HCT116 (cell line): ENCODE measurements around the gene ZNF789. TPM values are rescaled to one million over a fixed set of nuclear protein-coding genes. Genes with fewer than 3 reads are reported as not detected.
A peak's percentile ranks its signal among the peaks of the same experiment; 100 is the strongest.

Experiments
- ATAC-seq: fragments of 200-7000 bp; cut with Tn5 transposase; 2 replicates; pipeline ENCODE4 v1.9.1; 2020; ENCODE audit warnings: mild to moderate bottlenecking, moderate library complexity
- BruUV-seq: library from RNA; stranded (reverse); fragments of 400-500 nt; replicated peaks from 2 replicates; lab custom pipeline; 2021; lab: Mats Ljungman, UMichigan
- CTCF ChIA-PET: fragments of 300-600 bp; sonication (Branson Sonifier 250); formaldehyde crosslinking; loops from one replicate; lab custom pipeline; 2021; ENCODE audit warnings: antibody characterized with exemption; lab: Charles Lee
- POLR2A ChIA-PET: fragments of 300-600, 350-600 bp; sonication (Branson Sonifier 250); formaldehyde crosslinking; loops from one replicate; lab custom pipeline; 2021; ENCODE audit warnings: antibody characterized with exemption; lab: Charles Lee
- RAD21 ChIA-PET, 2 experiments: fragments of 300-600 bp; sonication (Branson Sonifier 250); formaldehyde crosslinking; loops; one replicate each; lab custom pipeline; 2023; ENCODE audit warnings: low total read pairs in 2 of 2; ENCODE audit not compliant: uncharacterized antibody in 2 of 2, unreplicated experiment in 2 of 2, low non-redundant PET in 1 of 2; lab: Charles Lee
- DNase-seq: peaks from one replicate; pipeline ENCODE4 v3.0.0-alpha.2; 2010; ENCODE audit warnings: low read depth, low spot score
- H2AFZ ChIP-seq: fragments of 200-600 bp; shearing (Covaris generic), sonication (generic); 2 replicates; pipeline ENCODE4 v1.6.1; 2017; ENCODE audit warnings: low read depth, mixed run types, mixed read lengths, antibody characterized with exemption, low read length; ENCODE audit not compliant: poor library complexity, severe bottlenecking
- H3K27ac ChIP-seq: 2 replicates; pipeline ENCODE4 v1.5.1; 2012; ENCODE audit warnings: low read depth, low read length
- H3K27me3 ChIP-seq: fragments of 200-600 bp; sonication (generic); 2 replicates; pipeline ENCODE4 v1.6.1; 2016; ENCODE audit warnings: mixed run types, low read length, mixed read lengths; ENCODE audit not compliant: insufficient read depth
- H3K36me3 ChIP-seq, 2 experiments: fragments of 200-500 bp in 1 of 2; fragments of 200-600 bp in 1 of 2; sonication (Bioruptor generic) in 1 of 2; sonication (generic) in 1 of 2; 2 replicates each; pipeline versions ENCODE4 v1.5.1 to v1.6.1; 2014 to 2016; ENCODE audit warnings: low read length in 2 of 2, inconsistent platforms in 1 of 2, mixed read lengths in 1 of 2, mixed run types in 1 of 2; ENCODE audit not compliant: insufficient read depth in 2 of 2, control insufficient read depth in 1 of 2
- H3K4me1 ChIP-seq, 2 experiments: fragments of 200-600 bp in 1 of 2; sonication (generic) in 1 of 2; 2 replicates each; pipeline versions ENCODE4 v1.5.1 to v1.6.1; 2012 to 2017; ENCODE audit warnings: low read length in 2 of 2, inconsistent platforms in 1 of 2, mild to moderate bottlenecking in 1 of 2, mixed read lengths in 1 of 2, mixed run types in 1 of 2, moderate library complexity in 1 of 2; ENCODE audit not compliant: insufficient read depth in 2 of 2, control insufficient read depth in 1 of 2
- H3K4me2 ChIP-seq: fragments of 200-600 bp; sonication (generic); 2 replicates; pipeline ENCODE4 v1.6.1; 2017; ENCODE audit warnings: mixed run types, low read length, mixed read lengths
- H3K4me3 ChIP-seq, 2 experiments: fragments of 200-600 bp in 1 of 2; sonication (generic) in 1 of 2; replicated peaks in 1 of 2; 2 replicates each; pipeline ENCODE4 v1.5.1; 2011 to 2016; ENCODE audit warnings: low read length in 2 of 2, control low read depth in 1 of 2, low read depth in 1 of 2, mild to moderate bottlenecking in 1 of 2, mixed read lengths in 1 of 2, mixed run types in 1 of 2
- H3K79me2 ChIP-seq: fragments of 200-600 bp; sonication (generic); 2 replicates; pipeline ENCODE4 v1.6.1; 2017; ENCODE audit warnings: mild to moderate bottlenecking, mixed run types, low read length, moderate library complexity, mixed read lengths; ENCODE audit not compliant: insufficient read depth
- H3K9ac ChIP-seq: fragments of 200-600 bp; sonication (generic); 2 replicates; pipeline ENCODE4 v1.6.1; 2016; ENCODE audit warnings: low read length, mixed read lengths
- H3K9me2 ChIP-seq: fragments of 200-600 bp; sonication (generic), shearing (Covaris generic); 2 replicates; pipeline ENCODE4 v1.6.1; 2017; ENCODE audit warnings: mixed run types, mild to moderate bottlenecking, moderate library complexity; ENCODE audit not compliant: insufficient read depth
- H3K9me3 ChIP-seq, 2 experiments: fragments of 200-500 bp in 1 of 2; fragments of 200-600 bp in 1 of 2; sonication (Bioruptor generic) in 1 of 2; sonication (generic) in 1 of 2; 2 replicates each; pipeline ENCODE4 v1.6.1; 2014 to 2017; ENCODE audit warnings: low read length in 2 of 2, mixed read lengths in 2 of 2, inconsistent platforms in 1 of 2, low read depth in 1 of 2, mild to moderate bottlenecking in 1 of 2, mixed run types in 1 of 2, moderate library complexity in 1 of 2; ENCODE audit not compliant: control insufficient read depth in 1 of 2, insufficient read depth in 1 of 2
- H4K20me1 ChIP-seq: fragments of 200-600 bp; sonication (generic), shearing (Covaris generic); 2 replicates; pipeline ENCODE4 v1.6.1; 2017; ENCODE audit warnings: mixed run types, mild to moderate bottlenecking, moderate library complexity; ENCODE audit not compliant: insufficient read depth
- ATF3 ChIP-seq: IDR thresholded peaks from 2 replicates; pipeline ENCODE4 v1.6.1; 2012
- CBX3 ChIP-seq: IDR thresholded peaks from 2 replicates; pipeline ENCODE4 v1.6.1; 2012; ENCODE audit warnings: low read depth
- CEBPB ChIP-seq: IDR thresholded peaks from 2 replicates; pipeline ENCODE4 v1.6.1; 2012; ENCODE audit warnings: low read depth
- EGR1 ChIP-seq: IDR thresholded peaks from 2 replicates; pipeline ENCODE4 v1.6.1; 2012; ENCODE audit warnings: low read depth
- ELF1 ChIP-seq: IDR thresholded peaks from 2 replicates; pipeline ENCODE4 v1.6.1; 2012; ENCODE audit warnings: low read depth, borderline replicate concordance
- EZH2 ChIP-seq: fragments of 200-600 bp; sonication (generic); IDR thresholded peaks from 2 replicates; pipeline ENCODE4 v1.6.1; 2017; ENCODE audit warnings: antibody characterized with exemption, mixed run types
- EZH2phosphoT487 ChIP-seq: fragments of 200-600 bp; IDR thresholded peaks from 2 replicates; pipeline ENCODE4 v1.6.1; 2018; ENCODE audit warnings: antibody characterized with exemption, borderline replicate concordance
- JUND ChIP-seq: IDR thresholded peaks from 2 replicates; pipeline ENCODE4 v1.6.1; 2012
- MAX ChIP-seq: IDR thresholded peaks from 2 replicates; pipeline ENCODE4 v1.6.1; 2012
- POLR2A ChIP-seq: IDR thresholded peaks from 2 replicates; pipeline ENCODE4 v1.7.0; 2011; ENCODE audit warnings: borderline replicate concordance; ENCODE audit not compliant: insufficient read depth, insufficient read length; ENCODE audit errors: extremely low read depth
- POLR2AphosphoS5 ChIP-seq: IDR thresholded peaks from 2 replicates; pipeline ENCODE4 v1.6.1; 2011; ENCODE audit warnings: mild to moderate bottlenecking, low read depth, low read length, moderate library complexity
- SIN3A ChIP-seq: IDR thresholded peaks from 2 replicates; pipeline ENCODE4 v1.6.1; 2012; ENCODE audit warnings: low read depth
- TCF7L2 ChIP-seq: IDR thresholded peaks from 2 replicates; pipeline ENCODE4 v1.7.0; 2011; ENCODE audit warnings: borderline replicate concordance, inconsistent platforms; ENCODE audit not compliant: insufficient read depth, insufficient read length; ENCODE audit errors: extremely low read depth
- ZBTB33 ChIP-seq: IDR thresholded peaks from 2 replicates; pipeline ENCODE4 v1.6.1; 2011; ENCODE audit warnings: mild to moderate bottlenecking, low read length, moderate library complexity; ENCODE audit not compliant: insufficient replicate concordance; ENCODE audit errors: extremely low read depth
- ZNF274 ChIP-seq: fragments of 200-500 bp; sonication (Bioruptor generic); IDR thresholded peaks from 2 replicates; pipeline ENCODE4 v1.6.1; 2014; ENCODE audit warnings: mild to moderate bottlenecking, low read depth, low read length, inconsistent platforms
- intact Hi-C: fragments of 100-400 bp; cut with micrococcal nuclease; formaldehyde crosslinking; loops from 2 replicates; pipeline ENCODE4 v1.10.0; 2022
- total RNA-seq: library from RNA; stranded (reverse); gene quantifications from one replicate; pipeline ENCODE4 v1.2.1, GENCODE V29; 2021; ENCODE audit not compliant: unreplicated experiment

ZNF789 gene
- total RNA-seq, 1 experiment from 2014 or later = 8.2 TPM

- Histone ChIP-seq H2AFZ (no peak overlapping the region), H3K4me1 (peaks cover 0 to 7% of the 10 kb centered on the region in 2 experiments; a peak in 2 of 4 replicates), H3K36me3 (peaks cover 22 to 30% of the 10 kb centered on the region in 2 experiments; a peak in 3 of 4 replicates), H4K20me1 (no peaks in the 10 kb centered on the region), H3K27me3 (no peaks in the 10 kb centered on the region), H3K9me2 (no peaks in the 10 kb centered on the region), H3K9me3 (no peaks in the 10 kb centered on the region), H3K4me2 (no peak overlapping the region), H3K79me2 (peaks cover 29% of the 10 kb centered on the region), H3K4me3 (no peak overlapping the region), H3K9ac (no peak overlapping the region), H3K27ac (no peak overlapping the region)
- intact Hi-C loops = no loop called here
- ChIA-PET POLR2A (no interaction called here), CTCF (no interaction called here), RAD21 (no interaction called here)
- DNase-seq (no peak), ATAC-seq (no peak)
- no peak for TF ChIP-seq ELF1
- no peak for TF ChIP-seq MAX
- TF ChIP-seq ZNF274 = no peak
- no peak for TF ChIP-seq CEBPB
- TF ChIP-seq SIN3A = no peak
- TF ChIP-seq POLR2A = no peak
- TF ChIP-seq ATF3 = no peak
- no TSS peak for BruUV-seq
Observed at GRCh38 chr7:99433158-99433557, 39.5 kb upstream of the ZNF789 start.

- Histone ChIP-seq H3K9me3 (no peaks in the 10 kb centered on the region), H4K20me1 (peaks cover 9% of the 10 kb centered on the region; the same call in 1 of the 2 replicates), H3K27ac (peak overlapping the region; percentile 92), H3K4me2 (peak overlapping the region; percentile 81), H3K4me1 (peaks cover 4 to 17% of the 10 kb centered on the region in 2 experiments; a peak in 3 of 4 replicates), H3K4me3 (peak overlapping the region; percentile 91 to 99), H2AFZ (no peak overlapping the region), H3K9me2 (no peaks in the 10 kb centered on the region), H3K36me3 (peaks cover 9 to 18% of the 10 kb centered on the region in 2 experiments), H3K27me3 (no peaks in the 10 kb centered on the region), H3K9ac (peak overlapping the region; percentile 95), H3K79me2 (peaks cover 74% of the 10 kb centered on the region)
- RAD21 ChIA-PET = no interaction called here
- BruUV-seq = TSS peak; percentile 60
- CTCF ChIA-PET = interaction anchor here (0.6 kb wide), 1 partner anchor 482 kb away, joined by 3 read pairs; the partner anchor contains the start of gene TRIM4
- peak; percentile 16 for ATAC-seq
- intact Hi-C loops = no loop called here
- no peak for DNase-seq
- POLR2A ChIA-PET = interaction anchor here (0.6 kb wide), 2 partner anchors 21 to 395 kb away, joined by 3 to 4 read pairs; no protein-coding TSS in a partner anchor
- TF ChIP-seq MAX (no peak), ZBTB33 (no peak), TCF7L2 (no peak), POLR2AphosphoS5 (no peak), JUND (no peak), CBX3 (no peak), ATF3 (no peak), EZH2 (no peak), EGR1 (no peak), POLR2A (no peak), SIN3A (no peak), ZNF274 (no peak), EZH2phosphoT487 (no peak)
Observed at GRCh38 chr7:99437946-99438572, 34.6 kb upstream of the ZNF789 start.
